ENCODE results near the gene KIAA1958. TPM values are rescaled to one million over a fixed set of nuclear protein-coding genes. Genes with fewer than 3 reads are reported as not detected.

The KIAA1958 gene
- total and polyA plus RNA-seq, 2 of the 4 experiments (the other 2 are of a cell fraction): 0.65 to 1.8 TPM

DNA sequence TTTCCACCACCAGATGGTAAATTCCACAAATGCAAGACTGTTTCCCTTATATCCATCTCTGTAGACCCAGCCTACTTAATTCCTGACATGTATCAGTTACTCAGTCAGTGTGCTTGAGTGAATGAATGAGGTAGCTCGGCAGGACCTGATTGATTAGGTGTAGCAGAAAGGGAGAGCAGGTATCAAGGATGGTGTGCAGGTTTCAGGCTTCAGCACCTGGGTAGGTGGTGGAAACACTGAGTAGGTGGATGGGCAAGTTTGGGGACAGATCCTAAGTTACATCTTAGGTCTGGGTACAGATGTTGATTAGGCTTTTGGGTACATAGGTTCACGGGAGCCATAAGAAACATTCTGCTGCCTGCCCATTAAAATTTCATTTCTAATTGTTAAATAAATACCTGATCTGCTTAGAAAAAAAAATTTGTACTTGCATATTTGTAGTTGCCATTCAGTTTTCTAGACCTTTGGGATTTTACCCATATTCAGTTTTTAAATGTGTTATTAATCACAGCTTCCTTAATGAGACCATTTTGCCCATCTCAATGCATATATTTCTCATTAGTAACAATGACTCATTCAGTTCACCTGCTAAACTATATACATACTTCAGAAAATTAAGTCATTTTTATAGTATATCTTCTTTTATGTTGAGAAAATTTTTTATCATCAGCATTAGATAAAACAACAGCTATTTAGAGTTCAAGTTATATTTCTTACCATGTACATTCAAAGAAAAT is 119.5 kb downstream of the KIAA1958 start:
- Histone ChIP-seq H4K20me1 (ENCODE audit: insufficient read depth, low read length) (no peaks in the 10 kb centered on the region), H4K91ac (ENCODE audit: insufficient read depth, low read depth, low read length) (no peak overlapping the region), H3K27ac (ENCODE audit: insufficient read depth, low read length) (no peak overlapping the region), H3K56ac (ENCODE audit: extremely low read depth, insufficient read depth, low read length) (no peak overlapping the region), H2AFZ (replicated peaks; ENCODE audit: low read length, poor library complexity) (no peak overlapping the region), H2BK120ac (ENCODE audit: low read depth, low read length) (no peak overlapping the region), H3K27me3 (ENCODE audit: control insufficient read depth, insufficient read depth, low read length) (no peaks in the 10 kb centered on the region; the same call in 1 of the 2 replicates), H3K4me1 (ENCODE audit: control insufficient read depth, insufficient read depth, low read length) (peaks cover 3% of the 10 kb centered on the region), H3K4me3 (ENCODE audit: insufficient read depth, low read depth, low read length) (no peak overlapping the region), H3K79me1 (ENCODE audit: low read depth in 1 of 2, low read length in 2 of 2) (no peaks in the 10 kb centered on the region), H3K18ac (ENCODE audit: low read depth, low read length) (no peak overlapping the region), H4K8ac (ENCODE audit: low read depth in 2 of 2, low read length in 2 of 2) (no peak overlapping the region), H3K4me2 (ENCODE audit: low read depth, low read length) (no peak overlapping the region), H3K4ac (ENCODE audit: low read depth, low read length) (no peak overlapping the region), H2AK9ac (replicated peaks; ENCODE audit: low read depth, low read length, poor library complexity) (no peak overlapping the region), H3K14ac (replicated peaks; ENCODE audit: low read depth, low read length) (no peak overlapping the region; the same call in 1 of the 2 replicates), H3K23ac (ENCODE audit: low read depth, low read length) (no peak overlapping the region), H2BK20ac (ENCODE audit: low read depth, low read length) (no peak overlapping the region), H3K9me3 (ENCODE audit: control insufficient read depth, insufficient read depth, low read length) (no peaks in the 10 kb centered on the region), H2AK5ac (ENCODE audit: low read depth, low read length) (no peak overlapping the region), H4K5ac (ENCODE audit: low read depth, low read length) (no peak overlapping the region), H3K9ac (ENCODE audit: low read depth, low read length) (no peak overlapping the region), H3K36me3 (ENCODE audit: control insufficient read depth, insufficient read depth, low read length) (no peaks in the 10 kb centered on the region), H3K9me1 (ENCODE audit: insufficient read depth, low read length) (peaks cover 5% of the 10 kb centered on the region), H2BK5ac (ENCODE audit: low read depth, low read length, poor library complexity, severe bottlenecking) (no peak overlapping the region), H2BK15ac (ENCODE audit: low read depth, low read length) (no peak overlapping the region)
- POLR2A ChIA-PET (ENCODE audit: unreplicated experiment): no interaction called here
- DNase-seq: no peak
- intact Hi-C loops (cut with micrococcal nuclease): no loop called here
- WGBS, 2 experiments (ENCODE audit: extremely low coverage in 2 of 2, insufficient read length in 1 of 2): no CpG with 5 or more reads among the region's 2 CpGs
- no TSS peak for BruUV-seq (replicated peaks)
- no peak for ATAC-seq (ENCODE audit: low read depth)
- CTCF ChIA-PET: no interaction called here
- in situ Hi-C loops (cut with MboI; ENCODE audit: low sequenced_read_pairs): no loop called here
- dilution Hi-C loops (cut with HindIII; ENCODE audit: low sequenced_read_pairs, unreplicated experiment): no loop called here
- TF ChIP-seq MAFK (IDR thresholded peaks at IDR 0.05; ENCODE audit: low read depth, low read length): no peak
- TF ChIP-seq SMC3 (IDR thresholded peaks at IDR 0.05; ENCODE audit: low read depth, low read length): no peak
- TF ChIP-seq, protein P1, sequence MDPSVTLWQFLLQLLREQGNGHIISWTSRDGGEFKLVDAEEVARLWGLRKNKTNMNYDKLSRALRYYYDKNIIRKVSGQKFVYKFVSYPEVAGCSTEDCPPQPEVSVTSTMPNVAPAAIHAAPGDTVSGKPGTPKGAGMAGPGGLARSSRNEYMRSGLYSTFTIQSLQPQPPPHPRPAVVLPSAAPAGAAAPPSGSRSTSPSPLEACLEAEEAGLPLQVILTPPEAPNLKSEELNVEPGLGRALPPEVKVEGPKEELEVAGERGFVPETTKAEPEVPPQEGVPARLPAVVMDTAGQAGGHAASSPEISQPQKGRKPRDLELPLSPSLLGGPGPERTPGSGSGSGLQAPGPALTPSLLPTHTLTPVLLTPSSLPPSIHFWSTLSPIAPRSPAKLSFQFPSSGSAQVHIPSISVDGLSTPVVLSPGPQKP (IDR thresholded peaks at IDR 0.05; ENCODE audit: borderline replicate concordance, low read depth, low read length): no peak
- TF ChIP-seq RAD21 (IDR thresholded peaks at IDR 0.05; ENCODE audit: low read length): no peak
- no peak for TF ChIP-seq RFX5 (IDR thresholded peaks at IDR 0.05; ENCODE audit: low read depth, low read length)
- TF ChIP-seq CHD1 (IDR thresholded peaks at IDR 0.05; ENCODE audit: low read depth, low read length): no peak
- no peak for TF ChIP-seq POLR2A (IDR thresholded peaks at IDR 0.05; ENCODE audit: low read depth, low read length)
- TF ChIP-seq USF2 (IDR thresholded peaks at IDR 0.05; ENCODE audit: low read depth, low read length): no peak
- TF ChIP-seq, protein P2, sequence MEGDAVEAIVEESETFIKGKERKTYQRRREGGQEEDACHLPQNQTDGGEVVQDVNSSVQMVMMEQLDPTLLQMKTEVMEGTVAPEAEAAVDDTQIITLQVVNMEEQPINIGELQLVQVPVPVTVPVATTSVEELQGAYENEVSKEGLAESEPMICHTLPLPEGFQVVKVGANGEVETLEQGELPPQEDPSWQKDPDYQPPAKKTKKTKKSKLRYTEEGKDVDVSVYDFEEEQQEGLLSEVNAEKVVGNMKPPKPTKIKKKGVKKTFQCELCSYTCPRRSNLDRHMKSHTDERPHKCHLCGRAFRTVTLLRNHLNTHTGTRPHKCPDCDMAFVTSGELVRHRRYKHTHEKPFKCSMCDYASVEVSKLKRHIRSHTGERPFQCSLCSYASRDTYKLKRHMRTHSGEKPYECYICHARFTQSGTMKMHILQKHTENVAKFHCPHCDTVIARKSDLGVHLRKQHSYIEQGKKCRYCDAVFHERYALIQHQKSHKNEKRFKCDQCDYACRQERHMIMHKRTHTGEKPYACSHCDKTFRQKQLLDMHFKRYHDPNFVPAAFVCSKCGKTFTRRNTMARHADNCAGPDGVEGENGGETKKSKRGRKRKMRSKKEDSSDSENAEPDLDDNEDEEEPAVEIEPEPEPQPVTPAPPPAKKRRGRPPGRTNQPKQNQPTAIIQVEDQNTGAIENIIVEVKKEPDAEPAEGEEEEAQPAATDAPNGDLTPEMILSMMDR (conservative IDR thresholded peaks at IDR 0.05; ENCODE audit: low read depth, low read length): no peak
- no peak for TF ChIP-seq BHLHE40 (IDR thresholded peaks at IDR 0.05; ENCODE audit: low read depth, low read length)
- no peak for TF ChIP-seq MXI1 (IDR thresholded peaks at IDR 0.05; ENCODE audit: borderline replicate concordance, low read depth, low read length)
- TF ChIP-seq RCOR1 (IDR thresholded peaks at IDR 0.05; ENCODE audit: insufficient replicate concordance, low read length): no peak
- no peak for TF ChIP-seq NFE2L2 (IDR thresholded peaks at IDR 0.05; ENCODE audit: low read depth, low read length)
- TF ChIP-seq FOS (IDR thresholded peaks at IDR 0.05; ENCODE audit: low read depth, low read length): no peak
- TF ChIP-seq CEBPB (IDR thresholded peaks at IDR 0.05; ENCODE audit: low read depth, low read length): no peak
- TF ChIP-seq MAZ (IDR thresholded peaks at IDR 0.05; ENCODE audit: borderline replicate concordance, low read depth, low read length): no peak
